GM23248 (cell line): ENCODE results near the gene SUGCT. TPM values are rescaled to one million over a fixed set of nuclear protein-coding genes. Genes with fewer than 3 reads are reported as not detected.
A peak's percentile ranks its signal among the peaks of the same experiment; 100 is the strongest.

Experiments
- DNase-seq: peaks from one replicate; pipeline ENCODE4 v3.0.0-alpha.2; 2015
- H2AFZ ChIP-seq: fragments of 200-600 bp; sonication (generic); 2 replicates; pipeline ENCODE4 v1.6.1; 2016; ENCODE audit warnings: antibody characterized with exemption
- H3F3A ChIP-seq: fragments of 200-600 bp; sonication (generic); 2 replicates; pipeline ENCODE4 v1.6.1; 2016; ENCODE audit warnings: mild to moderate bottlenecking, antibody characterized with exemption, mixed run types; ENCODE audit not compliant: insufficient read depth
- H3K27ac ChIP-seq: fragments of 200-600 bp; sonication (generic); 2 replicates; pipeline ENCODE4 v1.5.1; 2016; ENCODE audit warnings: mild to moderate bottlenecking
- H3K27me3 ChIP-seq: fragments of 200-600 bp; sonication (generic); replicated peaks from 2 replicates; pipeline ENCODE4 v1.6.1; 2016; ENCODE audit warnings: mild to moderate bottlenecking; ENCODE audit not compliant: insufficient read depth
- H3K36me3 ChIP-seq: fragments of 200-600 bp; sonication (generic); 2 replicates; pipeline ENCODE4 v1.6.1; 2016; ENCODE audit warnings: low read depth, mild to moderate bottlenecking
- H3K4me1 ChIP-seq: fragments of 200-600 bp; sonication (generic); 2 replicates; pipeline ENCODE4 v1.6.1; 2016; ENCODE audit warnings: mild to moderate bottlenecking; ENCODE audit not compliant: insufficient read depth
- H3K4me2 ChIP-seq: fragments of 200-600 bp; sonication (generic); one replicate; pipeline ENCODE4 v1.6.1; 2016; ENCODE audit warnings: mild to moderate bottlenecking; ENCODE audit not compliant: unreplicated experiment
- H3K4me3 ChIP-seq: fragments of 200-600 bp; sonication (generic); 2 replicates; pipeline ENCODE4 v1.5.1; 2016; ENCODE audit warnings: mild to moderate bottlenecking
- H3K79me2 ChIP-seq: fragments of 200-600 bp; sonication (generic); 2 replicates; pipeline ENCODE4 v1.6.1; 2016; ENCODE audit warnings: mild to moderate bottlenecking; ENCODE audit not compliant: insufficient read depth
- H3K9ac ChIP-seq: fragments of 200-600 bp; sonication (generic); 2 replicates; pipeline ENCODE4 v1.6.1; 2016; ENCODE audit warnings: mild to moderate bottlenecking
- H3K9me2 ChIP-seq: fragments of 200-600 bp; sonication (generic); 2 replicates; pipeline ENCODE4 v1.6.1; 2016; ENCODE audit warnings: mixed run types, mild to moderate bottlenecking, moderate library complexity; ENCODE audit not compliant: insufficient read depth
- H3K9me3 ChIP-seq: fragments of 200-600 bp; sonication (generic); one replicate; pipeline ENCODE4 v1.6.1; 2017; ENCODE audit warnings: low read depth
- H4K20me1 ChIP-seq: fragments of 200-600 bp; sonication (generic); 2 replicates; pipeline ENCODE4 v1.6.0; 2016; ENCODE audit not compliant: insufficient read depth
- EZH2 ChIP-seq: fragments of 200-600 bp; sonication (generic); IDR thresholded peaks from 2 replicates; pipeline ENCODE4 v1.6.1; 2018; ENCODE audit warnings: antibody characterized with exemption, mild to moderate bottlenecking; ENCODE audit not compliant: insufficient read depth, poor library complexity, severe bottlenecking
- EZH2phosphoT487 ChIP-seq: fragments of 200-600 bp; sonication (generic); IDR thresholded peaks from 2 replicates; pipeline ENCODE4 v1.6.1; 2018; ENCODE audit warnings: antibody characterized with exemption, moderate library complexity, mild to moderate bottlenecking, low read depth; ENCODE audit not compliant: insufficient read depth
- WGBS, 2 experiments: methylation state at CpG; one replicate each; pipeline ENCODE4 v1.1.6; 2015 to 2017; ENCODE audit warnings: low lambda C conversion rate in 2 of 2, low coverage in 1 of 2; ENCODE audit errors: missing lambda C conversion rate in 2 of 2; 5-methylcytosine and 5-hydroxymethylcytosine counted together
- in situ Hi-C: fragments of 300-500 bp; cut with MboI; formaldehyde crosslinking; loops from 2 replicates; pipeline ENCODE4 v1.15.0; 2020
- polyA plus RNA-seq: library from polyadenylated mRNA; unstranded; fragments of >200 nt; fragmentation: Nextera tagmentation; extraction: Ambion mirVana; gene quantifications from 2 replicates; pipeline ENCODE4 v1.2.1, GENCODE V29; 2016
- total RNA-seq: library from RNA; depleted of rRNA; stranded (reverse); fragments of >200 nt; shearing (Covaris generic); gene quantifications from 2 replicates; pipeline ENCODE4 v1.2.3, GENCODE V29; 2014

Gene SUGCT
- total and polyA plus RNA-seq, 2 experiments from 2014 or later: 2.2 to 7.1 TPM

DNA sequence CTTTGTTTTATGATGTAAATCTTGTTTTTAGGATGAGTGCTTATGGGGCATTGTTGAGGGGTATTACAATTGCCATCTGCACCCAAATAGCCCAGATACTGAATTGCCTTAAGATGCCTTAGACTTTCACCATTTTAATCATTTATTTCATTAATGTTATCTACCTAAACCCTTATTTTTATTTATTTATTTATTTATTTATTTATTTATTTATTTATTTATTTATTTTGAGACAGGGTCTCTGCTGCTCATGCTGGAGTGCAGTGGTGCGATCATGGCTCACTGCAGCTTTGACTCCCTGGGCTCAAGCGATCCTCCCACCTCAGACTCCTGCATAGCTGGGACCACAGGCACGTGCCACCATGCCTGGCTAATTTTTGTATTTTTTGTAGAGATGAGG is 560.2 kb downstream of the SUGCT start:
- H3K9me2 ChIP-seq: no peaks in the 10 kb centered on the region
- H3K36me3 ChIP-seq: no peaks in the 10 kb centered on the region
- H3K9me3 ChIP-seq: no peaks in the 10 kb centered on the region
- in situ Hi-C loops: no loop called here
- no peaks in the 10 kb centered on the region for H4K20me1 ChIP-seq
- no peak overlapping the region for H3K4me3 ChIP-seq
- H3K27ac ChIP-seq: no peak overlapping the region
- peaks cover 17% of the 10 kb centered on the region for H3K4me1 ChIP-seq
- DNase-seq: no peak
- WGBS, 2 experiments: 82 to 93% methylated on average over 3 of the region's 3 CpGs
- no peaks in the 10 kb centered on the region for H3K79me2 ChIP-seq
- H3K4me2 ChIP-seq: no peak overlapping the region
- H3K27me3 ChIP-seq: no peaks in the 10 kb centered on the region
- no peak overlapping the region for H2AFZ ChIP-seq
- TF ChIP-seq EZH2phosphoT487 (no peak), EZH2 (no peak)
- no peak overlapping the region for H3K9ac ChIP-seq
- peaks cover 23% of the 10 kb centered on the region for H3F3A ChIP-seq

- 79 to 85% methylated on average over 4 of the region's 4 CpGs for WGBS, 2 experiments
- Histone ChIP-seq H3K79me2 (no peaks in the 10 kb centered on the region), H3K4me3 (no peak overlapping the region), H3K4me2 (no peak overlapping the region), H3F3A (peaks cover 28% of the 10 kb centered on the region), H3K9me3 (no peaks in the 10 kb centered on the region), H3K27me3 (no peaks in the 10 kb centered on the region), H3K9me2 (no peaks in the 10 kb centered on the region), H3K9ac (no peak overlapping the region), H3K27ac (no peak overlapping the region), H3K4me1 (peaks cover 36% of the 10 kb centered on the region), H4K20me1 (no peaks in the 10 kb centered on the region), H2AFZ (no peak overlapping the region), H3K36me3 (no peaks in the 10 kb centered on the region)
- in situ Hi-C loops: no loop called here
- DNase-seq: no peak
- TF ChIP-seq EZH2phosphoT487 (no peak), EZH2 (no peak)
These were observed 562.8 kb downstream of the SUGCT start for GRCh38 chr7:40697653-40698052.

- DNase-seq: peak; percentile 54
- WGBS, 2 experiments: 77 to 82% methylated on average over 6 of the region's 6 CpGs
These were observed 563.6 kb downstream of the SUGCT start for GRCh38 chr7:40698214-40698920.

GRCh38 chr7:40698921-40699260 is 564.1 kb downstream of the SUGCT start:
- no peaks in the 10 kb centered on the region for H3K9me3 ChIP-seq
- in situ Hi-C loops: no loop called here
- TF ChIP-seq EZH2phosphoT487 (no peak), EZH2 (no peak)
- no peaks in the 10 kb centered on the region for H4K20me1 ChIP-seq
- no peaks in the 10 kb centered on the region for H3K27me3 ChIP-seq
- no peak overlapping the region for H2AFZ ChIP-seq
- no peak overlapping the region for H3K27ac ChIP-seq
- no peaks in the 10 kb centered on the region for H3K79me2 ChIP-seq
- H3K36me3 ChIP-seq: no peaks in the 10 kb centered on the region
- H3K9me2 ChIP-seq: no peaks in the 10 kb centered on the region
- H3K4me2 ChIP-seq: no peak overlapping the region
- H3K4me1 ChIP-seq: peaks cover 36% of the 10 kb centered on the region
- WGBS, 2 experiments: 100% methylated on average over 1 of the region's 1 CpG
- H3K9ac ChIP-seq: no peak overlapping the region
- DNase-seq: no peak
- H3F3A ChIP-seq: peaks cover 24% of the 10 kb centered on the region
- no peak overlapping the region for H3K4me3 ChIP-seq

More at GRCh38 chr7:40698214-40698920, 563.6 kb downstream of the SUGCT start:
- Histone ChIP-seq H3K9ac (no peak overlapping the region), H3K4me1 (peaks cover 36% of the 10 kb centered on the region), H3F3A (peaks cover 28% of the 10 kb centered on the region), H4K20me1 (no peaks in the 10 kb centered on the region), H3K27ac (no peak overlapping the region), H3K9me2 (no peaks in the 10 kb centered on the region), H3K36me3 (no peaks in the 10 kb centered on the region), H3K27me3 (no peaks in the 10 kb centered on the region), H2AFZ (no peak overlapping the region), H3K9me3 (no peaks in the 10 kb centered on the region), H3K79me2 (no peaks in the 10 kb centered on the region), H3K4me2 (no peak overlapping the region), H3K4me3 (no peak overlapping the region)
- in situ Hi-C loops: no loop called here
- TF ChIP-seq EZH2phosphoT487 (no peak), EZH2 (no peak)
